HFF-Myc (cell line): ENCODE data around the gene ZNF212.

ENCODE experiments used
- DNase-seq: peaks from one replicate; pipeline ENCODE4 v3.0.0-alpha.2; 2011; ENCODE audit warnings: low read depth; ENCODE audit errors: extremely low read depth
- H3K4me3 ChIP-seq: replicated peaks from 2 replicates; pipeline ENCODE4 v1.5.1; 2011; ENCODE audit warnings: low read depth, mild to moderate bottlenecking, control low read depth, low read length
- TF ChIP-seq, protein P1 (sequence below): IDR thresholded peaks from 2 replicates; pipeline ENCODE4 v1.5.1; 2012; ENCODE audit warnings: mild to moderate bottlenecking, low read depth, low read length, control low read depth; ENCODE audit errors: missing control alignments

ZNF212 gene

GRCh38 chr7:149291036-149291780 is 51.8 kb downstream of the ZNF212 start:
- H3K4me3 ChIP-seq, result no peak overlapping the region
- DNase-seq, result no peak
- TF ChIP-seq, protein P1, sequence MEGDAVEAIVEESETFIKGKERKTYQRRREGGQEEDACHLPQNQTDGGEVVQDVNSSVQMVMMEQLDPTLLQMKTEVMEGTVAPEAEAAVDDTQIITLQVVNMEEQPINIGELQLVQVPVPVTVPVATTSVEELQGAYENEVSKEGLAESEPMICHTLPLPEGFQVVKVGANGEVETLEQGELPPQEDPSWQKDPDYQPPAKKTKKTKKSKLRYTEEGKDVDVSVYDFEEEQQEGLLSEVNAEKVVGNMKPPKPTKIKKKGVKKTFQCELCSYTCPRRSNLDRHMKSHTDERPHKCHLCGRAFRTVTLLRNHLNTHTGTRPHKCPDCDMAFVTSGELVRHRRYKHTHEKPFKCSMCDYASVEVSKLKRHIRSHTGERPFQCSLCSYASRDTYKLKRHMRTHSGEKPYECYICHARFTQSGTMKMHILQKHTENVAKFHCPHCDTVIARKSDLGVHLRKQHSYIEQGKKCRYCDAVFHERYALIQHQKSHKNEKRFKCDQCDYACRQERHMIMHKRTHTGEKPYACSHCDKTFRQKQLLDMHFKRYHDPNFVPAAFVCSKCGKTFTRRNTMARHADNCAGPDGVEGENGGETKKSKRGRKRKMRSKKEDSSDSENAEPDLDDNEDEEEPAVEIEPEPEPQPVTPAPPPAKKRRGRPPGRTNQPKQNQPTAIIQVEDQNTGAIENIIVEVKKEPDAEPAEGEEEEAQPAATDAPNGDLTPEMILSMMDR, result no peak

GRCh38 chr7:149291781-149292461 is 52.5 kb downstream of the ZNF212 start:
- no peak overlapping the region for H3K4me3 ChIP-seq
- DNase-seq, result no peak
- TF ChIP-seq, protein P1, result no peak

DNA sequence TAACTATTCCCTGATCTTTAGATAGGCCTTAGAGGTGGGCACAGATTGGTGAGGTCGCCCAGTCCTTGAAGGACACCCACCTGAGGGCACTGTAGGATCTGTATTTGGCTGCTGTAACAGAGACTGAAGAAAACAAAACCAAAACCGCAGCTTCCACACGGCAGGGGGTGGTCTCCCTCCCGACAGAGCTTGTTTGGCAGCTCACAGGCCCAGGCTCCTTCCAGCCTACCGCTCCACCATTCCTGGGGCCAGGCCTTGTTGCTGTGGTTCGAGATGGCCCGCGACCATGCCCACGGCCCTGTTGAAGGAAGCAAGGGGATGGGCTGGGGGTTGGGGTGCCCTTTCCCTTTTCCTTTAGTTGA is 53.0 kb downstream of the ZNF212 start:
- TF ChIP-seq, protein P1, result no peak
- DNase-seq, result no peak
- no peak overlapping the region for H3K4me3 ChIP-seq

- no peak for DNase-seq
- TF ChIP-seq, protein P1, result no peak
- H3K4me3 ChIP-seq, result no peak overlapping the region
Measured at GRCh38 chr7:149293338-149293737, 53.9 kb downstream of the ZNF212 start.

DNA sequence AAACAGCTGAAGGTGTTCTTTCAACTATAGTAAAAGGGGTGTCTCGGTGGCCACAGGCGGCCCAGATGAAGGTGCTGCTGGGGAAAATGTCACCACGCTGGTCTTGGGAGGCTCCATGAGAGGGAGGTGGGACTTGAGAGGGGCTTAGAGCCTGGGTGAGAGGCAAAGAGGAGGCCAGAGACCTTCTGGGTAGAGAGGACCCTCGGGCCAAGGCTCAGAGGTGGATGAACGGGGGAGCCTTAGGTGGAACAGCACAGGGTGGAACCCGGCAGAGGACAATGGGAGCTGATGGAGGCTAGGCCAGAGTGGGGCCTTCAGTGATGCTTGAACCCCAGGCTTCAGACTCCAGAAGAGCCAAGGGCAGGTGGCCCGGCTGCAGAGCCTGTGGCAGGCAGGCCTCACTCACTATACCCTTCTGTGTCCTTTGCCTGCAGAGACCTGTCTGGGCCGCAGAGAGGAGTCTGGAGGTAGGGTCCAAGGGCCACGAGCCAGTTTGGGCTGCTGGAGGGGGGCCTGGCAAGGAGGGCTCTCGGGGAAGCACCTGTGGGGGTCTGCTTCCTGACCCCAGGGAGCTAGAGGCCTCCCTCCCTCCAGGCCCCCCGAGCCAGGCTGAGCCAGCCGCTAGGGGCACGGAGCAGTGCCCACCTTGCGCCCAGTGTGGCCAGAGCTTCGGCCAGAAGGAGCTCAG is 54.6 kb downstream of the ZNF212 start:
- H3K4me3 ChIP-seq, result no peak overlapping the region
- TF ChIP-seq, protein P1, result no peak

GRCh38 chr7:149294634-149295480 is 55.4 kb downstream of the ZNF212 start:
- no peak overlapping the region for H3K4me3 ChIP-seq
- DNase-seq, result no peak
- TF ChIP-seq, protein P1, result no peak

More for the DNA sequence above, 54.6 kb downstream of the ZNF212 start:
- no peak for DNase-seq
